CD4-positive, CD25-positive, alpha-beta regulatory T cell (primary cell): ENCODE data around the gene MYO18A. TPM values are rescaled to one million over a fixed set of nuclear protein-coding genes. Genes with fewer than 3 reads are reported as not detected.

Experiments
- ATAC-seq, 2 donors: fragments of 150-1000 bp; cut with Tn5 transposase; one replicate each; pipeline ENCODE4 v1.10.0; 2021; ENCODE audit warnings: low read depth in 2 of 2, moderate number of reproducible peaks in 2 of 2, moderate library complexity in 1 of 2
- DNase-seq, 3 donors: peaks; one replicate each; pipeline versions ENCODE4 v3.0.0 to v3.0.0-alpha.2; 2012 to 2022; ENCODE audit warnings: mixed read lengths in 1 of 3
- H3K27ac ChIP-seq: one replicate; pipeline ENCODE4 v1.7.0; 2013; ENCODE audit warnings: mild to moderate bottlenecking, low read length; ENCODE audit not compliant: insufficient read depth, poor library complexity, severe bottlenecking
- H3K27me3 ChIP-seq: one replicate; pipeline ENCODE4 v1.7.0; 2013; ENCODE audit warnings: low read length; ENCODE audit not compliant: control insufficient read depth, insufficient read depth
- H3K36me3 ChIP-seq: one replicate; pipeline ENCODE4 v1.7.0; 2013; ENCODE audit warnings: mild to moderate bottlenecking, low read length, moderate library complexity; ENCODE audit not compliant: control insufficient read depth, insufficient read depth
- H3K4me1 ChIP-seq: 2 replicates; pipeline ENCODE4 v1.7.0; 2013; ENCODE audit warnings: mild to moderate bottlenecking, low read length; ENCODE audit not compliant: insufficient read depth, control insufficient read depth, poor library complexity, severe bottlenecking
- H3K4me3 ChIP-seq: one replicate; pipeline ENCODE4 v1.7.0; 2013; ENCODE audit warnings: low read depth, mild to moderate bottlenecking, low read length, moderate library complexity
- H3K9me3 ChIP-seq, 2 experiments: 1 replicate in 1 of 2; 2 replicates in 1 of 2; pipeline ENCODE4 v1.7.0; 2013; ENCODE audit warnings: low read length in 2 of 2, mild to moderate bottlenecking in 1 of 2, moderate library complexity in 1 of 2; ENCODE audit not compliant: control insufficient read depth in 2 of 2
- H3K27ac Mint-ChIP-seq, 3 donors: one replicate each; pipeline ENCODE4 v1.8.0; 2020 to 2022; ENCODE audit warnings: mild to moderate bottlenecking in 3 of 3, mixed read lengths in 3 of 3, moderate library complexity in 2 of 3
- H3K27me3 Mint-ChIP-seq: one replicate; pipeline ENCODE4 v1.8.0; 2022; ENCODE audit warnings: mild to moderate bottlenecking, mixed read lengths
- H3K36me3 Mint-ChIP-seq: one replicate; pipeline ENCODE4 v1.8.0; 2020; ENCODE audit warnings: mixed read lengths
- H3K4me1 Mint-ChIP-seq, 4 donors: one replicate each; pipeline ENCODE4 v1.8.0; 2020 to 2022; ENCODE audit warnings: mixed read lengths in 4 of 4, mild to moderate bottlenecking in 1 of 4
- H3K4me3 Mint-ChIP-seq, 4 donors: one replicate each; pipeline ENCODE4 v1.8.0; 2020 to 2022; ENCODE audit warnings: mild to moderate bottlenecking in 4 of 4, mixed read lengths in 4 of 4, moderate library complexity in 3 of 4
- H3K9me3 Mint-ChIP-seq, 7 donors: one replicate each; pipeline ENCODE4 v1.8.0; 2020 to 2022; ENCODE audit warnings: mixed read lengths in 7 of 7, mild to moderate bottlenecking in 3 of 7, moderate library complexity in 2 of 7
- polyA plus RNA-seq, 4 donors: library from polyadenylated mRNA; unstranded; fragments of 300-500 nt; fragmentation: Illumina TruSeq; gene quantifications; one replicate each; pipeline ENCODE4 v1.2.3, GENCODE V29; 2021
- total RNA-seq: library from RNA; stranded (reverse); gene quantifications from one replicate; pipeline ENCODE4 v1.2.3, GENCODE V29; 2022

Gene MYO18A
- total and polyA plus RNA-seq, 5 donors from 2014 or later, result 16.8 to 193 (median 21.0) TPM

- Mint-ChIP-seq H3K4me1 (peaks cover 4 to 38% (median 17%) of the 10 kb centered on the region in 4 donors), H3K9me3 (no peaks in the 10 kb centered on the region), H3K36me3 (no peaks in the 10 kb centered on the region), H3K27me3 (peaks cover 16% of the 10 kb centered on the region), H3K4me3 (peak overlapping the region; percentile 68 to 84 (median 72)), H3K27ac (peak overlapping the region in 1 of 3 donors; percentile 43)
- Histone ChIP-seq H3K36me3 (no peaks in the 10 kb centered on the region), H3K4me1 (peaks cover 26% of the 10 kb centered on the region), H3K9me3 (no peaks in the 10 kb centered on the region), H3K4me3 (no peak overlapping the region), H3K27me3 (no peaks in the 10 kb centered on the region), H3K27ac (no peak overlapping the region)
- ATAC-seq (no peak), DNase-seq (no peak)
These were observed 1.4 kb downstream of the MYO18A start for GRCh38 chr17:29178750-29179231.

DNA sequence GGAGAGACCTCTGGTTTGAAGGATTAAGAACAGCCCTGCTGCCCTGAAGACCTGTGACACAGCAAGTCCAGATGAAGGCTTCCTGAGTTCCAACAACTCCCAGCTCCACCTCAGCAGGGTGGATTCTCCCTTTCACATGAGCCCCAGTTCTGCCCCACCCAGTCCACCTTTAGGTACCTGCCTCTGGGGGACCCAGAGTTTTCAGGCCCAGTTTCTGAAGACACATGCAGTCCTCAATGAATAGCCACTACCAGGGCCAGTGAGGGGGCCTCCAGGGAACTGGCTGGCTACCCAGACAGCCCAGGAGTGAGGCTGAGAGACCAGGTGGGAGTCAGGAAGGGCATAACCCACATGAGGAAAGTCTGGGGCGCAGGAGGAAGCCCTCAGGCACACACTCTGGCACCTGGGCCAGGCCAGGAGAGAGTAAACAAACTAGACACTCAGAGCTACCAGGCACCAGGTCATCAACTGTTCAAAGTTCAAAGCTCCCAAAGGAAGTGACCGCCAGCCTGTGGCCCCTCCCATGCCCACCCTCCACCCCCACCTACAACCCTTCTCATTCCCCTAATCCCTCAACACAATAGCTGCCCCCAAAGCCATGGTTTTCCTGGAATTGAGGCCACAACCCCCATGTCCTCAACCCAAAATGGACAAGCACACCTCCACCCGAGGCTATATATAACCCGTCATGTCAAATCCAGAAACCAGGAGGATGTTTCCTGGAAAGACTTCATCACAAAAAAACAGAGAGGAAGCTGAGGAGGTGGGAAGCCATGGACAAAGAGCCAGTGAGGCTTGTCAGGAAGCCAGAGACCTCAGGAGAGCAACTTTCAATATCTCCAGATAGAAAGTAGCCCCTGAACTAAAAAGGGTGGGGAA lies 2.1 kb downstream of the MYO18A start:
- peak overlapping the region; percentile 29 for H3K27ac ChIP-seq
- Mint-ChIP-seq H3K4me1 (peaks cover 4 to 38% (median 17%) of the 10 kb centered on the region in 4 donors), H3K4me3 (peak overlapping the region; percentile 84 to 91 (median 90)), H3K27ac (peak overlapping the region in 2 of 3 donors; percentile 46 to 94), H3K27me3 (peaks cover 16% of the 10 kb centered on the region), H3K9me3 (no peaks in the 10 kb centered on the region), H3K36me3 (no peaks in the 10 kb centered on the region)
- H3K9me3 ChIP-seq, result no peaks in the 10 kb centered on the region
- peaks cover 26% of the 10 kb centered on the region for H3K4me1 ChIP-seq
- H3K27me3 ChIP-seq, result no peaks in the 10 kb centered on the region
- no peak overlapping the region for H3K4me3 ChIP-seq
- H3K36me3 ChIP-seq, result no peaks in the 10 kb centered on the region
- no peak for ATAC-seq
- DNase-seq, result no peak

DNA sequence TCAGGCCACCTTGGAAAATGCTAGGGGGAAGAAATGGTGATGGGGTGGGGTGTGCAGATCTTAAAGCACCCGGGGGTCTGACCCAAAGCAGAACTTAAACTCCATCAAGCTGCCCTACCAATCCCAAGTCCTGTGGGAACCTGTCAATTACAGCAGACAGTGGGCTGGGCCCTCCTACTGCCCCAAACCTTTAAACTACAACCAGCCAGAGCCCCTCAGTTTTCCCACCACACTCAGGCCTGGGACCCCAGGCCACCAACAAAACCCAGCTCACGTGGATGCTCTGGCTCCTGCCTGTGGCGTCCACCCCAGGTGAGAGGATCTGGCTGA lies 2.7 kb downstream of the MYO18A start:
- peaks cover 4 to 38% (median 17%) of the 10 kb centered on the region in 4 donors for H3K4me1 Mint-ChIP-seq
- H3K27me3 ChIP-seq, result no peaks in the 10 kb centered on the region
- peak overlapping the region; percentile 76 for H3K27ac ChIP-seq
- peak overlapping the region; percentile 46 to 97 (median 94) for H3K27ac Mint-ChIP-seq
- no peaks in the 10 kb centered on the region for H3K36me3 ChIP-seq
- peaks cover 16% of the 10 kb centered on the region for H3K27me3 Mint-ChIP-seq
- no peaks in the 10 kb centered on the region for H3K9me3 ChIP-seq
- H3K4me1 ChIP-seq, result peaks cover 26% of the 10 kb centered on the region
- no peaks in the 10 kb centered on the region for H3K36me3 Mint-ChIP-seq
- H3K9me3 Mint-ChIP-seq, result no peaks in the 10 kb centered on the region
- H3K4me3 ChIP-seq, result no peak overlapping the region
- DNase-seq, result no peak
- H3K4me3 Mint-ChIP-seq, result peak overlapping the region; percentile 84 to 91 (median 90)
- no peak for ATAC-seq

GRCh38 chr17:29176558-29177351 lies 3.4 kb downstream of the MYO18A start:
- no peaks in the 10 kb centered on the region for H3K27me3 ChIP-seq
- peak overlapping the region; percentile 58 for H3K4me3 ChIP-seq
- H3K36me3 ChIP-seq, result no peaks in the 10 kb centered on the region
- H3K27ac ChIP-seq, result peak overlapping the region; percentile 76
- no peaks in the 10 kb centered on the region for H3K9me3 ChIP-seq
- Mint-ChIP-seq H3K27ac (peak overlapping the region; percentile 89 to 97 (median 94)), H3K27me3 (peaks cover 8% of the 10 kb centered on the region), H3K4me1 (peaks cover 4 to 38% (median 17%) of the 10 kb centered on the region in 4 donors), H3K4me3 (peak overlapping the region; percentile 84 to 91 (median 90)), H3K36me3 (no peaks in the 10 kb centered on the region), H3K9me3 (no peaks in the 10 kb centered on the region)
- DNase-seq (peak; percentile 44 to 78 (median 56)), ATAC-seq (peak; percentile 59 to 64)
- H3K4me1 ChIP-seq, result peaks cover 26% of the 10 kb centered on the region

DNA sequence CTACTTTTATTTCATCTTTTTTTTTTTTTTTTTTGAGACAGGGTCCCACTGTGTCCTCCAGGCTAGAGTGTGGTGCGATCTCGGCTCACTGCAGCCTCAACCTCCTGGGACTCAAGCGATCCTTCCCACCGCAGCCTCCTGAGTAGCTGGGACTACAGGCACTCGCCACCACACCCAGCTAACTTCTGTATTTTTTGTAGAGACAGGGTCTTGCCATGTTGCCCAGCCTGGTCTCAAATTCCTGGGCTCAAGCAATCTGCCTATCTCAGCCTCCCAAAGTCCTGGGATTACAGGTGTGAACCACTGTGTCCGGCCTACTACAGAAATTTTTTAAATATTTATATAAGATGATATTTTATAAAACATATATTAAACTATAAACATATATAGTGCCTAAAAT lies 4.8 kb downstream of the MYO18A start:
- Histone ChIP-seq H3K27ac (no peak overlapping the region), H3K9me3 (no peaks in the 10 kb centered on the region), H3K4me1 (peaks cover 21% of the 10 kb centered on the region), H3K4me3 (no peak overlapping the region), H3K27me3 (no peaks in the 10 kb centered on the region), H3K36me3 (no peaks in the 10 kb centered on the region)
- Mint-ChIP-seq H3K36me3 (no peaks in the 10 kb centered on the region), H3K4me1 (peaks cover 4 to 32% (median 17%) of the 10 kb centered on the region in 4 donors), H3K27ac (no peak overlapping the region), H3K4me3 (peak overlapping the region in 1 of 4 donors; percentile 91), H3K9me3 (no peaks in the 10 kb centered on the region), H3K27me3 (no peaks in the 10 kb centered on the region)
- DNase-seq (no peak), ATAC-seq (no peak)

DNA sequence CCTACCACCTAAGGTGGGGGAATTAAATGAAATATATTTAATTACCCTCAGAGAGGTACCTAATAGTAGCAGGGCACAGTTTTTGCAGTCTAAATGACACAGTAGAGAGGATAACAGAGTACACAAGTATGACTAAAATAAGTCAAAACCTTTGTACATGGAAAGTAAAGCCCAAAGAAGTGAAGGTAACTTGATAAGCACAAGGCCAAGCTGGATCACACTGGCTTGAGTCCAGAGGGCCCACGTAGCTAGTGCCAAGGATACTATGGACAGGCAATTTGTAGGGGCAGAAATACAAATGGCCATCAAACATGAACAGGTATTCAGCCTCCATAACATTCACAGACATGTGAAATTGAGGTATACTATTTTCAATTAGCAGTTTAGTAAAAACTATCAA lies 7.6 kb downstream of the MYO18A start:
- Mint-ChIP-seq H3K4me3 (peak overlapping the region in 1 of 4 donors; percentile 65), H3K27me3 (no peaks in the 10 kb centered on the region), H3K27ac (no peak overlapping the region), H3K9me3 (no peaks in the 10 kb centered on the region), H3K36me3 (no peaks in the 10 kb centered on the region), H3K4me1 (peaks cover 4 to 15% (median 8%) of the 10 kb centered on the region in 4 donors)
- Histone ChIP-seq H3K36me3 (no peaks in the 10 kb centered on the region), H3K9me3 (no peaks in the 10 kb centered on the region), H3K4me1 (peaks cover 14% of the 10 kb centered on the region), H3K27me3 (no peaks in the 10 kb centered on the region), H3K27ac (no peak overlapping the region), H3K4me3 (no peak overlapping the region)
- DNase-seq (no peak), ATAC-seq (no peak)

DNA sequence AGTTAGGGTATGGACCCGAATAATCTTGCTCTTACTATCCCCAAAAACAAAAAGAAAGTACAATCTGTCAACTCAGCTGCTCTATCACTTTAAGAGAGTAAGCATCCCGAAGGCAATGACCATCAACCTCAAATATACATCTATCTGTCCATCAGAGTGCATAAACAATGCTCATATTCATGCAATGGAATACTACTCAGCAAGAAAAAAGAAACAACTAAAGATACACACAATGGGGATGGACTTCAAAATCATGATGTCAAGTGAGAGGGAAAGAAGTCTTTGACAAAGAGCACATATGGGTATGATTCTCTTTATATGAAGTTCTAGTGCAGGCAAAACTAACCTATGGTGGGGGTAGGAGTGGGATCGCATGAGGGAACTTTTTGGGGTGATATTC lies 9.5 kb downstream of the MYO18A start:
- no peaks in the 10 kb centered on the region for H3K9me3 Mint-ChIP-seq
- Histone ChIP-seq H3K4me3 (no peak overlapping the region), H3K27me3 (no peaks in the 10 kb centered on the region), H3K4me1 (no peaks in the 10 kb centered on the region), H3K27ac (no peak overlapping the region), H3K36me3 (no peaks in the 10 kb centered on the region), H3K9me3 (no peaks in the 10 kb centered on the region)
- no peaks in the 10 kb centered on the region for H3K27me3 Mint-ChIP-seq
- peak overlapping the region in 1 of 3 donors; percentile 39 for H3K27ac Mint-ChIP-seq
- DNase-seq, result no peak
- ATAC-seq, result no peak
- peaks cover 0 to under 1% (median under 1%) of the 10 kb centered on the region in 4 donors for H3K4me1 Mint-ChIP-seq
- peaks cover 7% of the 10 kb centered on the region for H3K36me3 Mint-ChIP-seq
- no peak overlapping the region for H3K4me3 Mint-ChIP-seq
